Astrocyte of the cerebellum (primary cell): ENCODE results near the gene ACTBL2.
"Not testable (repeated sequence)": the region's sequence is repeated elsewhere in the genome, so short reads cannot be mapped to it uniquely, and the experiment has no call there.

Source experiments
- DNase-seq: peaks from one replicate; pipeline ENCODE4 v3.0.0-alpha.2; 2011; ENCODE audit warnings: low read depth
- H3K4me3 ChIP-seq: 2 replicates; pipeline ENCODE4 v1.5.1; 2011; ENCODE audit warnings: mild to moderate bottlenecking, low read depth, low read length, moderate library complexity
- CTCF ChIP-seq: IDR thresholded peaks from 2 replicates; pipeline ENCODE4 v1.5.1; 2012; ENCODE audit warnings: low read length, low read depth, moderate library complexity, mild to moderate bottlenecking; ENCODE audit errors: missing control alignments
- in situ Hi-C: cut with HindIII; loops from 2 replicates; pipeline ENCODE4 v1.10.0; 2017; ENCODE audit warnings: low sequenced_read_pairs

Gene ACTBL2

GRCh38 chr5:57486027-57486602, 3.5 kb upstream of the ACTBL2 start:
- in situ Hi-C loops, result loop anchor here (5.0 to 25.0 kb wide), 2 partner anchors 39 to 174 kb away; no protein-coding TSS in a partner anchor
- DNase-seq, result no peak
- no peak overlapping the region for H3K4me3 ChIP-seq
- no peak for TF ChIP-seq CTCF

- H3K4me3 ChIP-seq, result no peak overlapping the region
- no peak for DNase-seq
- in situ Hi-C loops, result loop anchor here (25.0 kb wide), 1 partner anchor 167 kb away; no protein-coding TSS in a partner anchor
- TF ChIP-seq CTCF, result no peak
These were observed 3.8 kb downstream of the ACTBL2 start for GRCh38 chr5:57478826-57479225.

- TF ChIP-seq CTCF, result no peak
- H3K4me3 ChIP-seq, result no peak overlapping the region
- no peak for DNase-seq
- in situ Hi-C loops, result loop anchor here (25.0 kb wide), 1 partner anchor 164 kb away; no protein-coding TSS in a partner anchor
These were observed 6.0 kb downstream of the ACTBL2 start for GRCh38 chr5:57476601-57477056.

GRCh38 chr5:57470339-57470738, 12.3 kb downstream of the ACTBL2 start:
- no peak for TF ChIP-seq CTCF
- DNase-seq, result no peak
- in situ Hi-C loops, result no loop called here
- no peak overlapping the region for H3K4me3 ChIP-seq

- TF ChIP-seq CTCF, result no peak
- in situ Hi-C loops, result no loop called here
- no peak overlapping the region for H3K4me3 ChIP-seq
- no peak for DNase-seq
These were observed 14.0 kb downstream of the ACTBL2 start for GRCh38 chr5:57468481-57469163.

- no peak overlapping the region for H3K4me3 ChIP-seq
- TF ChIP-seq CTCF, result no peak
- in situ Hi-C loops, result no loop called here
- no peak for DNase-seq
These were observed 16.1 kb downstream of the ACTBL2 start for GRCh38 chr5:57466544-57466943.

- in situ Hi-C loops, DNase-seq, H3K4me3 ChIP-seq: not testable (repeated sequence)
These were observed 22.6 kb downstream of the ACTBL2 start for GRCh38 chr5:57460056-57460455.
